Astrocyte of the spinal cord (primary cell): ENCODE results near the gene DCBLD2.

Experiments used
- DNase-seq: peaks from one replicate; pipeline ENCODE4 v3.0.0; 2011; ENCODE audit warnings: low read depth, low spot score
- H3K4me3 ChIP-seq: 2 replicates; pipeline ENCODE4 v1.5.1; 2011; ENCODE audit warnings: low read depth, mild to moderate bottlenecking, low read length, moderate library complexity
- in situ Hi-C: cut with HindIII; loops from 2 replicates; pipeline ENCODE4 v1.10.0; 2017; ENCODE audit warnings: low sequenced_read_pairs
- TF ChIP-seq, protein P1 (sequence below): IDR thresholded peaks from 2 replicates; pipeline ENCODE4 v1.5.1; 2012; ENCODE audit warnings: low read depth, mild to moderate bottlenecking, low read length, inconsistent platforms

DCBLD2 gene, protein sequence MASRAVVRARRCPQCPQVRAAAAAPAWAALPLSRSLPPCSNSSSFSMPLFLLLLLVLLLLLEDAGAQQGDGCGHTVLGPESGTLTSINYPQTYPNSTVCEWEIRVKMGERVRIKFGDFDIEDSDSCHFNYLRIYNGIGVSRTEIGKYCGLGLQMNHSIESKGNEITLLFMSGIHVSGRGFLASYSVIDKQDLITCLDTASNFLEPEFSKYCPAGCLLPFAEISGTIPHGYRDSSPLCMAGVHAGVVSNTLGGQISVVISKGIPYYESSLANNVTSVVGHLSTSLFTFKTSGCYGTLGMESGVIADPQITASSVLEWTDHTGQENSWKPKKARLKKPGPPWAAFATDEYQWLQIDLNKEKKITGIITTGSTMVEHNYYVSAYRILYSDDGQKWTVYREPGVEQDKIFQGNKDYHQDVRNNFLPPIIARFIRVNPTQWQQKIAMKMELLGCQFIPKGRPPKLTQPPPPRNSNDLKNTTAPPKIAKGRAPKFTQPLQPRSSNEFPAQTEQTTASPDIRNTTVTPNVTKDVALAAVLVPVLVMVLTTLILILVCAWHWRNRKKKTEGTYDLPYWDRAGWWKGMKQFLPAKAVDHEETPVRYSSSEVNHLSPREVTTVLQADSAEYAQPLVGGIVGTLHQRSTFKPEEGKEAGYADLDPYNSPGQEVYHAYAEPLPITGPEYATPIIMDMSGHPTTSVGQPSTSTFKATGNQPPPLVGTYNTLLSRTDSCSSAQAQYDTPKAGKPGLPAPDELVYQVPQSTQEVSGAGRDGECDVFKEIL

DNA sequence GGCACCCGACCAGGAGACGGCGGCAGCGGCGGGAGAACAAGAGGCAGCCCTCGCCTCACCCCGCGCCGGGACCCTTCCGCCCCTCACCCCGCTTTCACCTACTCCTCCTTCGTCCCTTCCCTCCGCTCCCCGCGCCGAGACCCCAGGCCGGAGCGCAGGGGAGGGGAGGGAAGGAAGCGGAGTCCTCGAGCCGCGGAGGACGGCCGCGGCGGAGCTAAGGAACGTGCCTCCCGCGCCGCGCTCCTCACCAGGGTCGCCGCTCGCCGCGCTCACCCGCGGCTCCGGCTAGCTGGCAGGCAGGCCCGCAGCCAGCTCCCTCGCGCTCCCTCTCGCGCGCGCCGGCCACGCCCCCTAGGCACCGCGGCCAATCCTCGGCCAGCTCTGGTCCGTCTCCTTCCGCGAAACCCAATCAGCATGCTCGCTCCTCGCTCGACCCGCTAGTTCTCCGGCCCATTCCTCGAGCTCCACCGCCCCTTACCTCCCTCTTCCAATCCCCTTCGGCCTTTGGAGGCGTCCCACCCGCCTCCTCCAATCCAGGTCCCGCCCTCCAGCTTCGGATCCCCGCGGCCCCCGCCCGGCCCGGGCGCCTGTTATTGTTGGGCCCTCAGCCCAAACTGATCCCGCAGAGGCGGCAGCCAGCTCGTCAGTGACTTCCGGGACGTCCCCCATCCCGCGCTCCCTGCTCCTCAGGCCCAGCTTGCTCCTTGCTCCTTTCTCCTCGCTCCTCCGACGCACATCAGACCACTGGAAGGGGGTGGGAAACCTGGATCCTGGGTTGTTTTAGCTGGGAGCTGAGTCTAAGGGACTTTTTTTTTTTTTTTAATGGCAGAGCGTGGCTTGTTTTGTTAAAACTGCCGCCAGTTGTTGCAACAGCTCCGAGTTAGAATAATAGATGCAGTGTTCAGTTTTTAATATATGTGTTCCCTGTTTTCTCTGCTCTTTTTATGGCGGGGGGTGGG lies at the start of gene DCBLD2:
DCBLD2 (minus strand) TSS at position 304 of the 959 bp plus-strand sequence. CDS start 369 bp downstream, outside the sequence.
- DNase-seq: peak; percentile 100
- H3K4me3 ChIP-seq: peak within 1 kb of the TSS; percentile 89
- in situ Hi-C loops: no loop called here
- TF ChIP-seq, protein P1, sequence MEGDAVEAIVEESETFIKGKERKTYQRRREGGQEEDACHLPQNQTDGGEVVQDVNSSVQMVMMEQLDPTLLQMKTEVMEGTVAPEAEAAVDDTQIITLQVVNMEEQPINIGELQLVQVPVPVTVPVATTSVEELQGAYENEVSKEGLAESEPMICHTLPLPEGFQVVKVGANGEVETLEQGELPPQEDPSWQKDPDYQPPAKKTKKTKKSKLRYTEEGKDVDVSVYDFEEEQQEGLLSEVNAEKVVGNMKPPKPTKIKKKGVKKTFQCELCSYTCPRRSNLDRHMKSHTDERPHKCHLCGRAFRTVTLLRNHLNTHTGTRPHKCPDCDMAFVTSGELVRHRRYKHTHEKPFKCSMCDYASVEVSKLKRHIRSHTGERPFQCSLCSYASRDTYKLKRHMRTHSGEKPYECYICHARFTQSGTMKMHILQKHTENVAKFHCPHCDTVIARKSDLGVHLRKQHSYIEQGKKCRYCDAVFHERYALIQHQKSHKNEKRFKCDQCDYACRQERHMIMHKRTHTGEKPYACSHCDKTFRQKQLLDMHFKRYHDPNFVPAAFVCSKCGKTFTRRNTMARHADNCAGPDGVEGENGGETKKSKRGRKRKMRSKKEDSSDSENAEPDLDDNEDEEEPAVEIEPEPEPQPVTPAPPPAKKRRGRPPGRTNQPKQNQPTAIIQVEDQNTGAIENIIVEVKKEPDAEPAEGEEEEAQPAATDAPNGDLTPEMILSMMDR: no peak

DNA sequence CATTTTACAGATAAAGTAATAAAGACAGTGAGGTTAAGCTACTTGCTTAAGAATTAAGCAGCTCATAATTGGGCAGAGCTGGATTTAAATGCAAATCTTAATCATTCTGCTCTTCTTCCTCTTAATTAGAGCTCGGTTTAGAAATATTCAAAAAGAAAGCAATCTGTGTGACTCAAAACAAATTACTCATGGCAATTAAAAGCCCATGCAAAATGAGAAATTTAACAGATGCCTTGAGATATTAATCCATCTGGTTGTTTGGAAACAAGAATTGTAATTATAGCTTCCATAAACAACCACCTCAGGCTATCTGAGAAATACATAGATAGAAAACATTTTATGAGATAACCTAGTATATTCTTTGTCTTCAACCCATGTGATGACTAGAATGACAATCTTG lies 44.2 kb upstream of the DCBLD2 start:
- in situ Hi-C loops: no loop called here
- TF ChIP-seq, protein P1: no peak

DNA sequence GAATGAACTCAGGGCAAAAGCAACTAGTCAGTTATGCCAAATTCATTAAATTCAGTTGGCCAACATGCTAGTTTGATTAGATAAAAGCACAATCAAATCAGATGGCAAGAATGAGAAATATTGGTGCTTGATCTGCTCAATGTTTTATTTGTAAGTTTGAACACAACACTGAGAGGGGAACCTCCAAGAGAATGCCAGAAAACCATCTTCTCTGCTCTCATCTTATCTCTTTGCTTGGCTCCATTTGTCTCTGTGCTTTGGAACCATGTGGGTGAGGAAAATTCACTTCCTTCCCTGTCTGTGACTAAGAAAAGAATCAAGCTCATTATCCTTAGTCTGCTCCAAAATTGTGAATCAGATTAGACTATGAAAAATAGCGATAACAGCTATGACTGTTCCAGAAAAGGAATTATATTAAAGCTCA lies 43.6 kb upstream of the DCBLD2 start:
- DNase-seq: peak; percentile 33
- TF ChIP-seq, protein P1: no peak
- H3K4me3 ChIP-seq: no peak overlapping the region
- in situ Hi-C loops: no loop called here

More for the DNA sequence above, 44.2 kb upstream of the DCBLD2 start:
- no peak for DNase-seq
- no peak overlapping the region for H3K4me3 ChIP-seq

DNA sequence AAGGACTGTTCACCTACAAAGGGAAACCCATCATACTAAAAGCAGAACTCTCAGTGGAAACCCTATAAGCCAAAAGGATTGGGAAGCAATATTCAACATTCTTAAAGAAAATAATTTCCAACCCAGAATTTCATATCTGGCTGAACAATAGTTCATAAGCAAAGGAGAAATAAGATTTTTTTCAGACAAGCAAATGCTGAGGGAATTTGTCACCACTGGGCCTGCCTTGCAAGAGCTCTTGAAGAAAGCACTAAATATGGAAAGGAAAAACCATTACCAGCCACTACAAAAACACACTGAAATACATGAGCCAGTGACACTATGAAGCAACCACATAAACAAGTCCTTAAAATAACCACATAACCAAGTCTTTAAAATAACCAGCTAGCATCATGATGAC lies 28.9 kb upstream of the DCBLD2 start:
- TF ChIP-seq, protein P1: no peak
- DNase-seq: no peak
- H3K4me3 ChIP-seq: no peak overlapping the region
- in situ Hi-C loops: no loop called here

DNA sequence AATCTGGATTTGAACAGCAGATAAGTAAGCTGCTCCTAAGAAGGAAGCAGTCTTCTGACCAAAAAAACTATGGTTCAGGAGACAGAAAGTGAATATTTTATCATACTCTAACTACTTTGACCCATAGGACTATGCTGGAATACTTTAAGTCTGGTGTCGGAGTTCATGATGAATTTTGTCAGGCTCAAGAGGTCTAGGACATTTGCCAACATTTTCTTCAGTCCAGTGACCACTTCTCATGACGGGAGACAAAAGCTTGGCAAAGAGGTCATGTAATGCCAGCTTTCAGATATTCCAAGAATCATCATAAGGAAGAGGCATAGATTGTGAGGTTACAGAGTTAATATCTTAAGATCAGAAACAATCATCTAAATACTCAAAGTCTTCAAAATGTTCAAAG lies 20.5 kb upstream of the DCBLD2 start:
- H3K4me3 ChIP-seq: no peak overlapping the region
- no peak for DNase-seq
- in situ Hi-C loops: no loop called here
- TF ChIP-seq, protein P1: no peak

DNA sequence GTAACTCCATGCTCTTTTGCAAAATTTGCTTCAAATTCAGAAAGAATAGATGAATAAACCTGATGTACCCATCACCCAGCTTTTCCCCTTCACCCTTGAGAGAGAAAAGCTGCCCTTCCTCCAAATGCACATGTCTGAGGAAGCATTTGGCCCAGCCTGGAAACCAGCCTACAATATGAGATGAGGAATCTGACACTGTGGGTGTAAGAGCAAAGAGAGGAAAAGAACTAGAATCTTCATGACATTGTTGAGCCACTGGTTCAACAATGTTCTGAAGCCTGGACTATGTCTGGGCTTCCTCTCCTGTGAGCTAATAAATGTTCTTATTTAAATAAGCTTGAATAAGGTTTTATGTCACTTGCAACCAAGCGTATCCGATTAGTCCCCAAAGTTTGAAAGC lies 18.7 kb upstream of the DCBLD2 start:
- TF ChIP-seq, protein P1: no peak
- DNase-seq: no peak
- in situ Hi-C loops: no loop called here
- no peak overlapping the region for H3K4me3 ChIP-seq
